Body of pancreas (tissue), 4 donors: Measurements from ENCODE around the gene PEA15. TPM values are rescaled to one million over a fixed set of nuclear protein-coding genes. Genes with fewer than 3 reads are reported as not detected.

Experiments
- ATAC-seq: fragments of 150-250 bp; one replicate; pipeline ENCODE4 v1.9.1; 2016
- DNase-seq, 4 donors: peaks; one replicate each; pipeline ENCODE4 v3.0.0-alpha.2; 2019
- H3K27ac ChIP-seq, 4 donors: fragments of 200-600 bp; sonication (generic); 1 replicate in 3 of 4; 2 replicates in 1 of 4; pipeline versions ENCODE4 v1.5.1 to v1.6.1; 2016 to 2019; ENCODE audit warnings: mild to moderate bottlenecking in 1 of 4, mixed read lengths in 1 of 4, moderate library complexity in 1 of 4
- H3K27me3 ChIP-seq, 2 donors: fragments of 200-600 bp; sonication (generic); one replicate each; pipeline ENCODE4 v1.6.0; 2016; ENCODE audit warnings: mild to moderate bottlenecking in 1 of 2
- H3K36me3 ChIP-seq, 2 donors: fragments of 200-600 bp; sonication (generic); replicated peaks in 1 of 2; 2 replicates each; pipeline ENCODE4 v1.5.1; 2016; ENCODE audit warnings: low read depth in 2 of 2; ENCODE audit not compliant: insufficient read depth in 1 of 2
- H3K4me1 ChIP-seq: fragments of 200-600 bp; sonication (generic); one replicate; pipeline ENCODE4 v1.6.0; 2016
- H3K4me3 ChIP-seq, 2 donors: fragments of 200-600 bp; sonication (generic); 1 replicate in 1 of 2; 2 replicates in 1 of 2; pipeline ENCODE4 v1.5.1; 2016 to 2019
- H3K9me3 ChIP-seq, 3 donors: fragments of 200-600 bp; sonication (generic); 1 replicate in 2 of 3; 2 replicates in 1 of 3; pipeline ENCODE4 v1.5.1; 2016
- CTCF ChIP-seq, 7 experiments: fragments of 450-650 bp in 4 of 7; fragments of 200-600 bp in 3 of 7; sonication (generic) in 3 of 7; IDR thresholded peaks; one replicate each; pipeline ENCODE4 v1.5.1; 2016 to 2019; ENCODE audit warnings: antibody characterized with exemption in 7 of 7
- POLR2A ChIP-seq, 3 donors: fragments of 450-650 bp; IDR thresholded peaks; one replicate each; pipeline ENCODE4 v1.6.1; 2016; ENCODE audit warnings: antibody characterized with exemption in 3 of 3, mild to moderate bottlenecking in 2 of 3
- WGBS, 2 donors: methylation state at CpG; one replicate each; pipeline ENCODE4 v1.1.5; 2017; 5-methylcytosine and 5-hydroxymethylcytosine counted together
- intact Hi-C: fragments of 100-400 bp; cut with DNase I; formaldehyde crosslinking; loops from one replicate; pipeline ENCODE4 v1.15.1; 2023
- total RNA-seq, 2 donors: library from RNA; depleted of rRNA; stranded (reverse); fragments of >200 nt; gene quantifications; one replicate each; pipeline ENCODE4 v1.1.0, GENCODE V29; 2016

Gene PEA15
- total RNA-seq, 2 donors from 2014 or later, result 21.4 to 23.9 TPM

GRCh38 chr1:160164121-160164520 lies 41.1 kb upstream of the PEA15 start:
- ATAC-seq (no peak), DNase-seq (no peak)
- Histone ChIP-seq H3K4me3 (no peak overlapping the region), H3K9me3 (no peaks in the 10 kb centered on the region), H3K36me3 (no peaks in the 10 kb centered on the region), H3K27ac (no peak overlapping the region), H3K4me1 (peaks cover 7% of the 10 kb centered on the region), H3K27me3 (no peaks in the 10 kb centered on the region)
- intact Hi-C loops, result no loop called here
- TF ChIP-seq CTCF (IDR thresholded peaks at IDR 0.05) (no peak), POLR2A (IDR thresholded peaks at IDR 0.05) (no peak)
- WGBS, 2 donors, result 65 to 73% methylated on average over 10 of the region's 10 CpGs

- WGBS, 2 donors, result 60 to 81% methylated on average over 12 of the region's 12 CpGs
- intact Hi-C loops, result no loop called here
- DNase-seq, result no peak
Measured at GRCh38 chr1:160166166-160166868, 38.9 kb upstream of the PEA15 start.

GRCh38 chr1:160167056-160167455 lies 38.1 kb upstream of the PEA15 start:
- H3K4me1 ChIP-seq, result no peaks in the 10 kb centered on the region
- intact Hi-C loops, result no loop called here
- H3K27ac ChIP-seq, result no peak overlapping the region
- no peaks in the 10 kb centered on the region for H3K27me3 ChIP-seq
- H3K36me3 ChIP-seq, result no peaks in the 10 kb centered on the region
- no peaks in the 10 kb centered on the region for H3K9me3 ChIP-seq
- WGBS, 2 donors, result 55 to 81% methylated on average over 4 of the region's 4 CpGs
- ATAC-seq (no peak), DNase-seq (no peak)
- no peak for TF ChIP-seq CTCF (IDR thresholded peaks at IDR 0.05)
- TF ChIP-seq POLR2A (IDR thresholded peaks at IDR 0.05), result no peak
- H3K4me3 ChIP-seq, result no peak overlapping the region

More at GRCh38 chr1:160166166-160166868, 38.9 kb upstream of the PEA15 start:
- TF ChIP-seq POLR2A (IDR thresholded peaks at IDR 0.05) (no peak), CTCF (IDR thresholded peaks at IDR 0.05) (no peak)
- no peaks in the 10 kb centered on the region for H3K4me1 ChIP-seq
- no peaks in the 10 kb centered on the region for H3K36me3 ChIP-seq
- no peaks in the 10 kb centered on the region for H3K27me3 ChIP-seq
- no peaks in the 10 kb centered on the region for H3K9me3 ChIP-seq
- no peak overlapping the region for H3K27ac ChIP-seq
- ATAC-seq, result no peak
- H3K4me3 ChIP-seq, result no peak overlapping the region

- no peak overlapping the region for H3K27ac ChIP-seq
- H3K4me3 ChIP-seq, result no peak overlapping the region
- no peaks in the 10 kb centered on the region for H3K4me1 ChIP-seq
- TF ChIP-seq POLR2A (IDR thresholded peaks at IDR 0.05) (no peak), CTCF (IDR thresholded peaks at IDR 0.05) (no peak)
- DNase-seq (no peak), ATAC-seq (no peak)
- intact Hi-C loops, result no loop called here
- WGBS, 2 donors, result 92 to 93% methylated on average over 6 of the region's 6 CpGs
- H3K27me3 ChIP-seq, result no peaks in the 10 kb centered on the region
- H3K36me3 ChIP-seq, result no peaks in the 10 kb centered on the region
- H3K9me3 ChIP-seq, result no peaks in the 10 kb centered on the region
Measured at GRCh38 chr1:160167580-160167979, 37.6 kb upstream of the PEA15 start.

- intact Hi-C loops, result no loop called here
- Histone ChIP-seq H3K4me1 (no peaks in the 10 kb centered on the region), H3K36me3 (no peaks in the 10 kb centered on the region), H3K27ac (no peak overlapping the region), H3K9me3 (no peaks in the 10 kb centered on the region), H3K27me3 (no peaks in the 10 kb centered on the region), H3K4me3 (no peak overlapping the region)
- DNase-seq, result no peak
- TF ChIP-seq CTCF (IDR thresholded peaks at IDR 0.05), result no peak
- TF ChIP-seq POLR2A (IDR thresholded peaks at IDR 0.05), result no peak
- WGBS, 2 donors, result 58 to 66% methylated on average over 5 of the region's 5 CpGs
- ATAC-seq, result no peak
Measured at GRCh38 chr1:160168016-160168415, 37.2 kb upstream of the PEA15 start.
